Activated T-helper 17 cell treated with anti-CD3 and anti-CD28 coated beads, Interleukin-2, amount 50 U/mL, for 72 hours (primary cell): ENCODE results near the gene TTLL7. TPM values are rescaled to one million over a fixed set of nuclear protein-coding genes. Genes with fewer than 3 reads are reported as not detected.

Experiments used
- ATAC-seq: fragments of 150-1000 bp; cut with Tn5 transposase; replicated peaks from 2 replicates; pipeline ENCODE4 v1.10.0; 2021; ENCODE audit warnings: mild to moderate bottlenecking, moderate library complexity
- H3K27ac Mint-ChIP-seq: one replicate; pipeline ENCODE4 v1.8.0; 2022; ENCODE audit warnings: mixed read lengths
- H3K27me3 Mint-ChIP-seq: one replicate; pipeline ENCODE4 v1.8.0; 2022; ENCODE audit warnings: mixed read lengths
- H3K36me3 Mint-ChIP-seq: one replicate; pipeline ENCODE4 v1.8.0; 2022; ENCODE audit warnings: low read depth, mild to moderate bottlenecking, mixed read lengths
- H3K4me1 Mint-ChIP-seq: one replicate; pipeline ENCODE4 v1.8.0; 2022; ENCODE audit warnings: mixed read lengths
- H3K4me3 Mint-ChIP-seq: one replicate; pipeline ENCODE4 v1.8.0; 2022; ENCODE audit warnings: mild to moderate bottlenecking, mixed read lengths
- H3K9me3 Mint-ChIP-seq: one replicate; pipeline ENCODE4 v1.8.0; 2022; ENCODE audit warnings: mixed read lengths
- total RNA-seq, 2 donors: library from RNA; stranded (reverse); gene quantifications; one replicate each; pipeline ENCODE4 v1.2.3, GENCODE V29; 2022

Gene TTLL7
- total RNA-seq, 2 donors from 2014 or later: 2.7 to 6.3 TPM

- Mint-ChIP-seq H3K4me3 (no peak overlapping the region), H3K27ac (no peak overlapping the region), H3K4me1 (no peaks in the 10 kb centered on the region), H3K27me3 (no peaks in the 10 kb centered on the region), H3K36me3 (no peaks in the 10 kb centered on the region), H3K9me3 (no peaks in the 10 kb centered on the region)
- ATAC-seq: no peak
These were observed 22.0 kb downstream of the TTLL7 start for GRCh38 chr1:83976920-83977319.

- no peaks in the 10 kb centered on the region for H3K9me3 Mint-ChIP-seq
- no peak overlapping the region for H3K4me3 Mint-ChIP-seq
- H3K27me3 Mint-ChIP-seq: peaks cover 7% of the 10 kb centered on the region
- no peak for ATAC-seq
- H3K27ac Mint-ChIP-seq: no peak overlapping the region
- no peaks in the 10 kb centered on the region for H3K4me1 Mint-ChIP-seq
- no peaks in the 10 kb centered on the region for H3K36me3 Mint-ChIP-seq
These were observed 28.1 kb downstream of the TTLL7 start for GRCh38 chr1:83970802-83971201.

- no peak for ATAC-seq
- H3K4me1 Mint-ChIP-seq: no peaks in the 10 kb centered on the region
- H3K4me3 Mint-ChIP-seq: no peak overlapping the region
These were observed 28.8 kb downstream of the TTLL7 start for GRCh38 chr1:83970114-83970513.

GRCh38 chr1:83967336-83967735, 31.6 kb downstream of the TTLL7 start:
- ATAC-seq: no peak
- Mint-ChIP-seq H3K4me1 (no peaks in the 10 kb centered on the region), H3K27ac (no peak overlapping the region), H3K4me3 (no peak overlapping the region), H3K36me3 (no peaks in the 10 kb centered on the region), H3K27me3 (peaks cover 7% of the 10 kb centered on the region), H3K9me3 (no peaks in the 10 kb centered on the region)

More at GRCh38 chr1:83970114-83970513, 28.8 kb downstream of the TTLL7 start:
- H3K36me3 Mint-ChIP-seq: no peaks in the 10 kb centered on the region
- no peaks in the 10 kb centered on the region for H3K9me3 Mint-ChIP-seq
- H3K27ac Mint-ChIP-seq: no peak overlapping the region
- peaks cover 7% of the 10 kb centered on the region for H3K27me3 Mint-ChIP-seq

- ATAC-seq: no peak
- Mint-ChIP-seq H3K27me3 (peaks cover 7% of the 10 kb centered on the region), H3K4me3 (no peak overlapping the region), H3K9me3 (no peaks in the 10 kb centered on the region), H3K27ac (no peak overlapping the region), H3K36me3 (no peaks in the 10 kb centered on the region), H3K4me1 (no peaks in the 10 kb centered on the region)
These were observed 34.8 kb downstream of the TTLL7 start for GRCh38 chr1:83964153-83964552.

- Mint-ChIP-seq H3K9me3 (no peaks in the 10 kb centered on the region), H3K27ac (no peak overlapping the region), H3K4me3 (no peak overlapping the region), H3K36me3 (no peaks in the 10 kb centered on the region), H3K27me3 (peaks cover 3% of the 10 kb centered on the region), H3K4me1 (no peaks in the 10 kb centered on the region)
- no peak for ATAC-seq
These were observed 37.2 kb downstream of the TTLL7 start for GRCh38 chr1:83961571-83962295.

DNA sequence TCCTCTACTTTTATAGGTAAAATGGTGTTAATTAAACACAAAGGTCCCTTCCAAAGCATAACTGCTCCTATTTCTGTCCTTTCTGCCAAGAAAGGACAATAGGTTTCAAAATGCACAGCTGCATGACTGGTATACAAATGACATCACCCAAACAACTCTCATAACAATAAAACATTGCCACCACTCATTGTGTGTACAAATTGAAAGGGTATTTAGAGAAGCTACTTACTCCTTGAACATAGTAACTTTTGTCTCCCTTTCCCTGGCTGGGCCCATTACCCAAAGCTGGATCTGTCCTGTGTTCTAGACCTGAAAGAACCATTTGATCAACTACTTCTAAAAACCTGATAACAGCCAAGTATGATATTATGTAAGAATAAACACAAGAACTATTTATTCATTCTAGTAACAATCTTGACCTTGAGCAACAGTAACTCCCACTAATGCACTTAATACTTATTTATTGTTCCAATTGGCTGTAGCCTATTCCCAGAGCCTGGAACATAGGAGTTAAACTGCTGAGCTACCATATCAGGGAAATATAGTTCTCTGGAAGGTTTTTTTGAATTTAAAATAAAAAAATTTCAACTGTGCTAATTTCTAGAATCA, 38.2 kb downstream of the TTLL7 start:
- Mint-ChIP-seq H3K4me1 (no peaks in the 10 kb centered on the region), H3K9me3 (no peaks in the 10 kb centered on the region), H3K36me3 (no peaks in the 10 kb centered on the region), H3K4me3 (no peak overlapping the region), H3K27me3 (no peaks in the 10 kb centered on the region), H3K27ac (no peak overlapping the region)
- no peak for ATAC-seq

DNA sequence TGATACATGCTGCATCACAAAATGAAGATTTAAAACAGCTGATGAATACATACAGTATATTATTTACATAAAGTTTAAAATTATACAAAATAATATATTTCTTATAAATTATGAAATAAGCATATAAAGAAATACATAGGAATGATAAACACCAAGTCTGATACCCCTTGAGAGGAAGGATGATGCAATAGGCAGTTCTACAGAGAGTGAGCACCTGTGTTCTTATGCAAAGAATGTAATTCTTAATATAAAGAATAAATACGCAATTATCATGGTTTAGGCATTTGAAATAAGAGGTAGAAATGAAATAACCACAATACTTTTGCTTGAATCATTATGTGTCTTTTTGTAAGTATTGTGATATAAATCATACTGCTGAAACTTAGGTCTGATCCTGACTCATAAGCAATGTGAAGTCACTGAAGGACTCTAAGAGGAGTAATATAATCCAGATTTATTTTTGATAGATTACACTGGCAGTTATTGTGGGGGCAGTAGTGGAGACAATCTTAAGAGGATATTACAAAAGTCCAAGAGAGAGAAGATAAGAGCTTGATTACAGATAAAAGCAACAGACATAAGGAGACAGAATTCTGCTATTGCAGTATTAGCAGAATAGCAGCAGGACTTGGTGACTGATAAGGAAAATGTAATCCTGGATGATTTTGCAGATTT, 39.0 kb downstream of the TTLL7 start:
- H3K4me1 Mint-ChIP-seq: no peaks in the 10 kb centered on the region
- H3K36me3 Mint-ChIP-seq: no peaks in the 10 kb centered on the region
- H3K27me3 Mint-ChIP-seq: no peaks in the 10 kb centered on the region
- no peak for ATAC-seq
- no peak overlapping the region for H3K4me3 Mint-ChIP-seq
- no peak overlapping the region for H3K27ac Mint-ChIP-seq
- no peaks in the 10 kb centered on the region for H3K9me3 Mint-ChIP-seq

DNA sequence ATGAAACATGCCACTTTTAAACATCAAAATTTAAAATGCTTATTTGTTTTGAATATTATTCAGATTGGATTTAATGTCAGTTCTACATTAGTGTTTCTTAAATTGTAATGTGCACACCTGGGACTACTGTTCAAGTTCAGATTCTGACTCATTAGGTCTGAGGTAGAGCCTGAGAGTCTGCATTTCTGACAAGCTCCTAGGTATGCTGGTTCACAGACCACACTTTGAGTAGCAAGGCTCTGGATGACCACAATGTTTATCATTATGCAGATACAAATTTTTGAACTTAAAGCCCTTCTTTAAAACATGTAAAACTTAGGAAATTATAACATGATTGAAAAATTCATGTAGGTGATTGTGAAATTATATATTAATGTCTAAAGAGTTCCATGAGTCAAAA, 40.2 kb downstream of the TTLL7 start:
- H3K4me3 Mint-ChIP-seq: no peak overlapping the region
- no peaks in the 10 kb centered on the region for H3K9me3 Mint-ChIP-seq
- no peaks in the 10 kb centered on the region for H3K27me3 Mint-ChIP-seq
- H3K27ac Mint-ChIP-seq: no peak overlapping the region
- no peak for ATAC-seq
- no peaks in the 10 kb centered on the region for H3K4me1 Mint-ChIP-seq
- no peaks in the 10 kb centered on the region for H3K36me3 Mint-ChIP-seq

DNA sequence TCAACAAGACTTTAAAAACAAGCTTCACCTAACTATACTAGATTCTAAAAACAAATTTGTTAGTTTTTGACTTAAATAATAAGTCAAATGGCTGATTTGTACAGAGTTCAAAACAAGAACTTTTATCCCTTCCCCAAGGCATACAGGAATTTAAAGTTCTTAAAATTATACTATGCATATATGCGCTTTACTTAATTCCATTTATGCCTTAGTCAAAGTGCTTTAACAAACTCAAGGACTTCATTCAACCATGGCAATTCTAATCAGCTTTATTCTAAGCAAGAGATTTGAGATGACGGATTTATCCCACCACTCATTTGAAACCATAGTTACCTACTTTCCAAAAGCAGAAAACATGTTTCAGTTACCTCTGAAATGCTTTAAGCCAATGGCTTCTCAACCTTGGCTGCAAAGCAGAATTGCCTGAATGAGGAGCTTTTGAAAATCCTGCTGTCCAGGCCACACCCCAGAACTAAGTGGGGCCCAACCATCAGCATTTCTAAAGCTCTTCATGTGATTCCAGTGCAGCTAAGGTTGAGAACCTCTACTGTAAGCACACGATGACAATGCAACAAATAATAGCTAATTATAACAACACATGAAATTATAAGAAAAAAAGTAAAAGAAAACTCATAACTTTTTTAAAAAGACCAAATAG, 44.6 kb downstream of the TTLL7 start:
- Mint-ChIP-seq H3K27ac (no peak overlapping the region), H3K27me3 (peaks cover 6% of the 10 kb centered on the region), H3K36me3 (no peaks in the 10 kb centered on the region), H3K9me3 (no peaks in the 10 kb centered on the region), H3K4me1 (no peaks in the 10 kb centered on the region), H3K4me3 (no peak overlapping the region)
- no peak for ATAC-seq

GRCh38 chr1:83950106-83950661, 48.7 kb downstream of the TTLL7 start:
- Mint-ChIP-seq H3K36me3 (no peaks in the 10 kb centered on the region), H3K27me3 (peaks cover 6% of the 10 kb centered on the region), H3K9me3 (no peaks in the 10 kb centered on the region), H3K27ac (no peak overlapping the region), H3K4me1 (no peaks in the 10 kb centered on the region), H3K4me3 (no peak overlapping the region)
- ATAC-seq: no peak

GRCh38 chr1:83942914-83943313, 56.0 kb downstream of the TTLL7 start:
- no peaks in the 10 kb centered on the region for H3K27me3 Mint-ChIP-seq
- no peak for ATAC-seq
- no peak overlapping the region for H3K4me3 Mint-ChIP-seq
- no peaks in the 10 kb centered on the region for H3K9me3 Mint-ChIP-seq
- H3K27ac Mint-ChIP-seq: no peak overlapping the region
- no peaks in the 10 kb centered on the region for H3K36me3 Mint-ChIP-seq
- H3K4me1 Mint-ChIP-seq: no peaks in the 10 kb centered on the region

GRCh38 chr1:83934550-83934949, 64.4 kb downstream of the TTLL7 start:
- Mint-ChIP-seq H3K27me3 (no peaks in the 10 kb centered on the region), H3K4me3 (no peak overlapping the region), H3K9me3 (no peaks in the 10 kb centered on the region), H3K27ac (no peak overlapping the region), H3K36me3 (no peaks in the 10 kb centered on the region), H3K4me1 (no peaks in the 10 kb centered on the region)
- no peak for ATAC-seq

DNA sequence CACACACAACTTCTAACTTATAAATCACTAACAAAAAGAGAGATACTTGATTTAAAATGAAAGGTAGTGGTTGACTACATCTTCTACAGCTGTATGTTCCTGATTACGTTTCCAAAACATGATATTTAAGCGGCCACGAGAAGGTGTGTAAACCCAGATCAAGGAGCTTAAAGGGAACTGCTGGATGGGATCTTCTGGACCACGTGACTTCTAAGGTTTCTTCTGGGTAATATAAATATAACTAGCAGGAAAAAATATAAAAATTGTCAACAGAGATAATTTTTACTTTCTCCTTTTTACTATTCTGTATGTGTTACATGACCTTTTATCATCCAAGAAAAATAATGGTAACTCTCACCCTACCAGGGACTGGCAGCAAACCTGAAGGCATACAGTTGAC, 66.2 kb downstream of the TTLL7 start:
- H3K4me3 Mint-ChIP-seq: no peak overlapping the region
- no peaks in the 10 kb centered on the region for H3K27me3 Mint-ChIP-seq
- H3K27ac Mint-ChIP-seq: no peak overlapping the region
- no peak for ATAC-seq
- no peaks in the 10 kb centered on the region for H3K4me1 Mint-ChIP-seq
- no peaks in the 10 kb centered on the region for H3K9me3 Mint-ChIP-seq
- H3K36me3 Mint-ChIP-seq: no peaks in the 10 kb centered on the region
